GM12864 (cell line): ENCODE results near the gene MFAP1.
"Not testable (repeated sequence)": the region's sequence is repeated elsewhere in the genome, so short reads cannot be mapped to it uniquely, and the experiment has no call there.

Experiments
- DNase-seq: peaks from one replicate; pipeline ENCODE4 v3.0.0-alpha.2; 2011; ENCODE audit warnings: low read depth
- H3K4me3 ChIP-seq: 2 replicates; pipeline ENCODE4 v1.5.1; 2011; ENCODE audit warnings: mild to moderate bottlenecking, low read depth, low read length, control low read depth
- TF ChIP-seq, protein P1 (sequence below): IDR thresholded peaks from 2 replicates; pipeline ENCODE4 v1.5.1; 2011; ENCODE audit warnings: low read depth, mild to moderate bottlenecking, moderate library complexity, low read length, control low read depth, inconsistent platforms; ENCODE audit errors: missing control alignments

MFAP1 gene, protein sequence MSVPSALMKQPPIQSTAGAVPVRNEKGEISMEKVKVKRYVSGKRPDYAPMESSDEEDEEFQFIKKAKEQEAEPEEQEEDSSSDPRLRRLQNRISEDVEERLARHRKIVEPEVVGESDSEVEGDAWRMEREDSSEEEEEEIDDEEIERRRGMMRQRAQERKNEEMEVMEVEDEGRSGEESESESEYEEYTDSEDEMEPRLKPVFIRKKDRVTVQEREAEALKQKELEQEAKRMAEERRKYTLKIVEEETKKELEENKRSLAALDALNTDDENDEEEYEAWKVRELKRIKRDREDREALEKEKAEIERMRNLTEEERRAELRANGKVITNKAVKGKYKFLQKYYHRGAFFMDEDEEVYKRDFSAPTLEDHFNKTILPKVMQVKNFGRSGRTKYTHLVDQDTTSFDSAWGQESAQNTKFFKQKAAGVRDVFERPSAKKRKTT

DNA sequence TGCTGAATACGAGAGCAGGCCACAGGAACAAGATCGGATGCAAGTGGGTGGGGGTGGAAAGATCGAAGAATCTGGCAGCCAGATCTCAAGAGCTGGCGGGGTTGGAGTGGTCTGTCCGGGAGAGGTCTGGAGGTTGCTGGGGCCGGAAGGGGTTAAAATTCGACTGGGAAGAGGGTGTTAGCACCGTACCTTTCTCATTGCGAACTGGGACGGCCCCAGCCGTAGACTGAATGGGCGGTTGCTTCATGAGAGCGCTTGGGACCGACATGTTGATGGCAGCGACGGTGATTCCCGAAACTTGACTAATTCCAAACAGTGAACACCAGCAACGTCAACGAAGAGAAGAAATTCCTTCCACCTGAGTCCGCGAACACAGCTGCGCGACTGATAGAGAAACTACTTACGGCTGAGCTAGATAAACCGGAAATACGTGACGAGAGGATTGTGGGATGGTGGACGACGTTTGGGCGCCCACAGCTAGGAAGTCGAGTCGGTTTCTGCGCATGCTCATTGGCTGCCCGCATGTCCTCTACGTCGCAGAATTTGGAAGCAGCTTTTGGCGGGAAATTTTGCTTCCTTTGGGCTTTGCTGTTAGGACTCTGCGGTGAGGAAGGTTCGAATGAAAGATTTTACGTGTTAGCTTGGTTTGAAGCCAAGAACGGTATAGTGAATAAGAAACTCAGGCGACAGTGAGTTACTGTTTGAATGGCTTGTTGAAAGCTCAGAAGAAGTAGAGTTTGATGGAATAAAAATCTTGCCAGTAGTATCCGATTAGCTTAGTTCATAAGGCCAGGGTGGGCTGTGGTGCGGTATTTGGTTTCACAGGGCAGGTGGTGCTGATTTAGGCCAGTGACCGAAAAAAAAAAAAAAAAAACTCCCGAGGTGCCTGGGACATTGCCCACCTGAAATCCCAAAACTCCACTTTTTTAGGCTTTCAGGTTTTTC, at the start of gene MFAP1:
Gene MFAP1, minus strand, starts transcription at position 389 of the 945 bp plus-strand sequence. Its CDS starts 121 bp downstream, at position 268.
- TF ChIP-seq, protein P1, sequence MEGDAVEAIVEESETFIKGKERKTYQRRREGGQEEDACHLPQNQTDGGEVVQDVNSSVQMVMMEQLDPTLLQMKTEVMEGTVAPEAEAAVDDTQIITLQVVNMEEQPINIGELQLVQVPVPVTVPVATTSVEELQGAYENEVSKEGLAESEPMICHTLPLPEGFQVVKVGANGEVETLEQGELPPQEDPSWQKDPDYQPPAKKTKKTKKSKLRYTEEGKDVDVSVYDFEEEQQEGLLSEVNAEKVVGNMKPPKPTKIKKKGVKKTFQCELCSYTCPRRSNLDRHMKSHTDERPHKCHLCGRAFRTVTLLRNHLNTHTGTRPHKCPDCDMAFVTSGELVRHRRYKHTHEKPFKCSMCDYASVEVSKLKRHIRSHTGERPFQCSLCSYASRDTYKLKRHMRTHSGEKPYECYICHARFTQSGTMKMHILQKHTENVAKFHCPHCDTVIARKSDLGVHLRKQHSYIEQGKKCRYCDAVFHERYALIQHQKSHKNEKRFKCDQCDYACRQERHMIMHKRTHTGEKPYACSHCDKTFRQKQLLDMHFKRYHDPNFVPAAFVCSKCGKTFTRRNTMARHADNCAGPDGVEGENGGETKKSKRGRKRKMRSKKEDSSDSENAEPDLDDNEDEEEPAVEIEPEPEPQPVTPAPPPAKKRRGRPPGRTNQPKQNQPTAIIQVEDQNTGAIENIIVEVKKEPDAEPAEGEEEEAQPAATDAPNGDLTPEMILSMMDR = no peak

DNA sequence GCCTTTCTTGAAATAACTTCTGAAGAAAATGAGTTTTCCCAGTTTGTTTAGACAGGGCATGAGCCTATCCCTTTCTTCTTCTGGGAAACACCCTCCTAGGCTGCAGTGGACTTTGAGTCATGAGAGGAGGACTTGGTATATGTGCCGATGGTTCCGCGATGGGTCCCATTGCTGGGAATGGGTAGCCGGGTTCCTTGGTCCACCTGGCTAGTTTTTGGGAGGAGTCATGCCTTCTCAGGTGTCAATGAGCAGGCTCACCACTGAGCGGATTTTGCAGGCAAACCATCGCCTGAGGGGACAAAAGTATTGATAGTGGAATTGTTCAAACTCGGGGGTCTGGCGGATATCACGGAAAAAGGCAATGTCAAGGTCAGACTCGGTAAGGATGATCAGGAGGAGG, 49.2 kb upstream of the MFAP1 start:
- TF ChIP-seq, protein P1 = no peak
- no peak overlapping the region for H3K4me3 ChIP-seq
- DNase-seq = no peak

More for the DNA sequence above, at the start of gene MFAP1:
- H3K4me3 ChIP-seq = peak within 1 kb of the TSS; percentile 100
- DNase-seq = peak; percentile 96

DNA sequence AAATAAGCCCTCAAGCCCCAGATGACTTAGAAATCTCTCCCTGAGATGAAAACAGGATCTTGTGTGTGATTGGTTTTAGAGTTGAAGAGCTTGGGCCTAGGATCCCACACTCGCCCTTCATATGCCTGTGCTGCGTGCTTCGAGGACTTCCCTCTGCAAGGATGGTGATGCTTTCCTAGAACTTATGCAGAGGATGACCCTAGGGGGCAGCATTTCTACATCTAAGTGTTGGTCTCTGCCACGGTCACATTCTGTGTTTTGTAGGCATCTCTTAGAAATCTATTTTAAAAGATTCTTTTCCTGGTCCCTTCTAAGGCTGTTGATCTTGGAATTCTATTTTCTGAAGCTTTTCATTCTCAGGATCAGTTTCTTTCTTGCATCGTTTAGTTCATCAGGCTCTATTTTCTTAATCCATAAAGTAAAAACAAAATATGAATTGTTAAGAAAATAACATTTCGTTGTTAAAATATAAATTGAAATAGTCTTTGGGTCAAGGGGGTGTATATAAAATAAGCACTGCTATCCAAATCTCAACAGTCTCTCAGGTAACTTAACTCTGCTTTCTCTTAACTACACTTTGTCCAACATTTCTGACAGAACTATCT, 48.0 kb upstream of the MFAP1 start:
- DNase-seq = peak; percentile 10
- TF ChIP-seq, protein P1 = peak; percentile 54
- no peak overlapping the region for H3K4me3 ChIP-seq

GRCh38 chr15:43871835-43872234, 47.3 kb upstream of the MFAP1 start:
- DNase-seq = no peak
- no peak overlapping the region for H3K4me3 ChIP-seq
- TF ChIP-seq, protein P1 = no peak

DNA sequence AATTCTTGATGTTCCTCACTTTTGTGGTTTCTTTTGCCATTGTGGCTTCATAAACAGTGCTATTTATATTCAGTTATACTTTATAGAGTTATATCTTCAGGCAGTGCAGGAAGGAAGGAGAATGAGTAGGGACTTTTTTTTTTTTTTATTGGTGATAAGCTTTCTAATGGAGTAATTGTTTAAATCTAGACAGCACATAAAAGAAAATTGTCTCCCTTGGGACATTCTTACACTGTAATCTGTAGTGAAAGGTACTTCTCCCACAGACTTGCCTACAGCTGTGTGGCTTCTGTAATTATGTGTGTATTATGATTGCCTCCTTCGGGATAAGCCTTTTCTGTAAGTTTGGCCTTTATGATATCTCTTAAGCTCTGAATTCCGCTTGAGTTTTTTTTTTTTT, 43.9 kb upstream of the MFAP1 start:
- no peak overlapping the region for H3K4me3 ChIP-seq
- DNase-seq = no peak
- TF ChIP-seq, protein P1 = no peak

GRCh38 chr15:43867096-43867495, 42.6 kb upstream of the MFAP1 start:
- DNase-seq = no peak
- H3K4me3 ChIP-seq = no peak overlapping the region
- TF ChIP-seq, protein P1 = no peak

DNA sequence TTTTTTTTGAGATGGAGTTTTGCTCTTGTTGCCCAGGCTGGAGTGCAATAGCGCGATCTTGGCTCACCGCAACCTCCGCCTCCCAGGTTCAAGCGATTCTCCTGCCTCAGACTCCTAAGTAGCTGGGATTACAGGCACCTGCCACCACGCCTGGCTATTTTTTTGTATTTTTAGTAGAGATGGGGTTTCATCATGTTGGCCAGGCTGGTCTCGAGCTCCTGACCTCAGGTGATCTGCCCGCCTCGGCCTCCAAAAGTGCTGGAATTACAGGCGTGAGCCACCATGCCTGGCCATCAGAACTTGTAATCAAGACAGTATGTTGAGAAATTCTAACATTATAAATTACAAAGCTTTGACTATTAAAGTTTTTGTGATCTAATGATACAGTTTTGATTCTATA, 42.1 kb upstream of the MFAP1 start:
- not testable (repeated sequence) for DNase-seq, H3K4me3 ChIP-seq
